ENCODE data around the gene PFAS.
"Not testable (repeated sequence)": the region's sequence is repeated elsewhere in the genome, so short reads cannot be mapped to it uniquely, and the experiment has no call there.

PFAS gene, protein sequence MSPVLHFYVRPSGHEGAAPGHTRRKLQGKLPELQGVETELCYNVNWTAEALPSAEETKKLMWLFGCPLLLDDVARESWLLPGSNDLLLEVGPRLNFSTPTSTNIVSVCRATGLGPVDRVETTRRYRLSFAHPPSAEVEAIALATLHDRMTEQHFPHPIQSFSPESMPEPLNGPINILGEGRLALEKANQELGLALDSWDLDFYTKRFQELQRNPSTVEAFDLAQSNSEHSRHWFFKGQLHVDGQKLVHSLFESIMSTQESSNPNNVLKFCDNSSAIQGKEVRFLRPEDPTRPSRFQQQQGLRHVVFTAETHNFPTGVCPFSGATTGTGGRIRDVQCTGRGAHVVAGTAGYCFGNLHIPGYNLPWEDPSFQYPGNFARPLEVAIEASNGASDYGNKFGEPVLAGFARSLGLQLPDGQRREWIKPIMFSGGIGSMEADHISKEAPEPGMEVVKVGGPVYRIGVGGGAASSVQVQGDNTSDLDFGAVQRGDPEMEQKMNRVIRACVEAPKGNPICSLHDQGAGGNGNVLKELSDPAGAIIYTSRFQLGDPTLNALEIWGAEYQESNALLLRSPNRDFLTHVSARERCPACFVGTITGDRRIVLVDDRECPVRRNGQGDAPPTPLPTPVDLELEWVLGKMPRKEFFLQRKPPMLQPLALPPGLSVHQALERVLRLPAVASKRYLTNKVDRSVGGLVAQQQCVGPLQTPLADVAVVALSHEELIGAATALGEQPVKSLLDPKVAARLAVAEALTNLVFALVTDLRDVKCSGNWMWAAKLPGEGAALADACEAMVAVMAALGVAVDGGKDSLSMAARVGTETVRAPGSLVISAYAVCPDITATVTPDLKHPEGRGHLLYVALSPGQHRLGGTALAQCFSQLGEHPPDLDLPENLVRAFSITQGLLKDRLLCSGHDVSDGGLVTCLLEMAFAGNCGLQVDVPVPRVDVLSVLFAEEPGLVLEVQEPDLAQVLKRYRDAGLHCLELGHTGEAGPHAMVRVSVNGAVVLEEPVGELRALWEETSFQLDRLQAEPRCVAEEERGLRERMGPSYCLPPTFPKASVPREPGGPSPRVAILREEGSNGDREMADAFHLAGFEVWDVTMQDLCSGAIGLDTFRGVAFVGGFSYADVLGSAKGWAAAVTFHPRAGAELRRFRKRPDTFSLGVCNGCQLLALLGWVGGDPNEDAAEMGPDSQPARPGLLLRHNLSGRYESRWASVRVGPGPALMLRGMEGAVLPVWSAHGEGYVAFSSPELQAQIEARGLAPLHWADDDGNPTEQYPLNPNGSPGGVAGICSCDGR (N-terminal part only)

DNA sequence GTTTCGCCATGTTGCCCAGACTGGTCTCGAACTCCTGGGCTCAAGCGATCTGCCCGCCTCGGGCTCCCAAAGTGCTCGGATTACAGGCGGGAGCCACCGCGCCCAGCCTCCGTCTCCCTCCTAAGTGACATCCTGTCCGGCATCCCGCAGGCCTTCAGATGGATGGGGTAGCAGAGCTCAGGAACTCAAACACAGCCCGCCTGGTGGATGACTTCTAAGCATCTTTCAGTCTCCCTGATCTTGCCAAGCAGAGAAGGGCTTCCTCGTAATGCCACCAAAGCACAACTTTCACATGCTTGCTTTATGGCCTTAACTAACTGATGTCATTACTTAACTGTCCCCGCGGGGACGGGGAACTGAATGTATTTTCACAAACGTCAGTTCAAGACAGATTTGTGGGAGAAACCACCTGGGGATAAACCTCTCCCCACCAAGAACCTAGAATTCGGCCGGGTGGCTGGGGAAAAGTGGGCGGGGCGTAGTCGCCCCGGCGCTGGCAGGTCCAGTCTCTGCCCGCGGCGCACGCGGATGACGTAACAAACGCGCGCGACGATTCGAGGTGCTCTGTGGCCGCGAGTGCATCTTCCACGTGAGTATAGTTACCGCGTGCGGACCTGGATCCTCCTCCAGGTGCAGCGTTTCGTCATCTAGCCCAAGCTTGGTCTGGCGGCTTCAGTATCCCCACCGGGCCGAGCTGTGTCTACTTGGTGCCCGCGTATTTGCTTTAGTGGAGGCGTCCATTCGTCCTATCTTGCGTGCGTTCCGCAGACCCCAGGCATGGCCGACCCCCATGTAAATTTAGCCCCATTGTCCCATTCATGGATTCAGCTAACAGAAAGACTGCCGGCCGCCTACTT lies at the start of gene PFAS:
Gene PFAS, plus strand, starts transcription at position 539 of the 857 bp plus-strand sequence. CDS start 4,649 bp downstream, outside the sequence.
- DNase-seq (ENCODE audit: low read depth): peak; percentile 96

DNA sequence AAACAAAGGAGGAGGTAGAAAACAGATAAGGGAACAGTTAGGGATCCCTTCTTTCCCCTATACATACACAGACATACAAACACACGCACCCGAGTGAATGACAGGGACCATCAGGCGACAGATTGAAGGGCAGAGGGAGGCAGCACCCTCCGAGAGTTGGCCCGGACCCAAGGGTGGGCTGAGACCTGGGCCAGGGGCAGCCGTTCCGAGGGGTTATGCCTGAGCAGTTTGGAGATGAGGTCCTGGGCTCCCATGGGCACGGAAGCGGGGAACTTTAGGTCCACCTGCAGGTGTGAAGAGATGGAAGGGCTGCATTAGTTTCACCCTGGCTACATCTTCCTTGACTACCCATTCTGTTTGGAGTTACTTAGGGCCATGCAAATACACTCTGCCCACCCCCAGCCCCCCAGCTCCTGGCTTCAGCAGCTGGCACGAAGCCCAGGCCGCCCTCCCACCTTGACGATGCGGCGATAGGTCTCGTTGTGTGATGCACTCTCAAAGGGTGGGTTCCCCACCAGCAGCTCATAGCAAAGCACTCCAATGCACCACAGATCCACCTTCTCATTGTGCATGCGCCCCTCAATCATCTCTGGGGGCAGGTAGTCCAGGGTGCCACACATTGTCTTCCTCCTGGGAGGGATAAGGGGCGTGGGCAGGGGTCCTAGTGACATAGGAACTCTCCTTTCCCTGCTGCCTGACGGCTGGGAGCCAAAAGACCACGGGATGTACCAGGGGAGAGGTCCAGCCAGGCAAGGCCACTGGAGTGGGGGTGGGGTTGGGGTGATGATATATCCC lies 44.1 kb upstream of the PFAS start:
- DNase-seq (ENCODE audit: low read depth): no peak

DNA sequence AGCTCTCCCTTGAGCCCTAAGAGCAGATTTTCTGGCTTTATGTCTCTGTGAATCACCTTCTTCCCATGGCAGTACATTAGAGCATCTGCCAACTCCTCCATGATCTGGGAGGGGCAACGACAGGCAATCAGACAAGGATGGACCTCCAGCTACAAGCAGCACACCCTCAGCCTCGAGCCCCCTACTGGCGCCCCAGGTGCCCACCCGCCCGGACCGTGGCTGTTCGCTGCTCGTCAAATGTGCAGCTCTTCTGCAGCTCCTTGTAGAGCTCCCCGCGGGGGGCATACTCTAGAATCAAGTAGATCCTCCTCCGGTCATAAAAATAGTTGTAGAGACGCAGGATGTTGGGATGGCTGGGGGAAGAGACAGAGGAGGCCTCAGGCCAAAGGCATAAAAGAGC lies 42.6 kb upstream of the PFAS start:
- no peak for DNase-seq (ENCODE audit: low read depth)

DNA sequence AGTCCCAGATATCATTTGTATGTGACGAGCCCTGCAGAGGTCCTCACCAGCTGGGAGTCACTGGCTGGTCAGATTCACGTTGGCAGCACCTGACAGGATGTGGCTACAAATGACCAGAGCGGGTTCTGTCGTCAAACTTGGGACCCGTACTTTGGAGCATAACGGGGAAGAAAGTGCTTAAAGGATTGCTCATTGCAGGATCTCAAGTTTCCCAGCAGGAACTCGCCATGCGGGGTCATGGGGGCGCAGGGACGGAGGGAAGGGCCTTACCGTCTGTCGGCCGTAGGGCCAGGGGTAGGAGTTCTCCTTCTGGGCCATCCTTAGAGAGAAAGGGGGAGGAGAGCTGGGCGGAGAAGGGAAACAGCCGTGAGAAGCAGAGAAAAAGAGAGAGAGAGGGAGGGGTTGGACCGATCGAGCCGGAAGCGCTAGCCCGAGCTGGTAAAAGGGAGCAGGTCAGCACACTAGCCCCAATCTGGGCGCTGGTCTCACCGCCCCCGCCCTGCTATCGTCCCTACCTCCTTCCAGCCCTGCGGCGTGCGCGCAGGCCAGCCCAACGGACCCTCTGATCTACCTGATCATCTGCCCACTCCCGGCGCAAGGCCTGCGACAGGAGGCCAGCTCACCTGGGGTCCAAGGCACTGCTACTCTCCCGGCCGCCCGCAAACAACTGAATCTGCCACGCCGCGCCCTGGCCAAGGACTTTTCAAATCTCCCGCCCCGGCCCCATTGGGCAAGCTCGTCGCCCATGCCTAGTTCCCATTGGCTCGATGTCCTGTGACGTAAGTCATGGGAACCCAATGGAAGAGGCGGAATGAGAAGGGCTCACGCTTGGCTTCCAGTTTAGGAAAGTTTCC lies 39.0 kb upstream of the PFAS start, which contains the start of gene AURKB:
Gene AURKB, minus strand, starts transcription at position 669 of the 854 bp plus-strand sequence. Its CDS starts 351 bp downstream, at position 318.
- peak; percentile 73 for DNase-seq (ENCODE audit: low read depth)

DNA sequence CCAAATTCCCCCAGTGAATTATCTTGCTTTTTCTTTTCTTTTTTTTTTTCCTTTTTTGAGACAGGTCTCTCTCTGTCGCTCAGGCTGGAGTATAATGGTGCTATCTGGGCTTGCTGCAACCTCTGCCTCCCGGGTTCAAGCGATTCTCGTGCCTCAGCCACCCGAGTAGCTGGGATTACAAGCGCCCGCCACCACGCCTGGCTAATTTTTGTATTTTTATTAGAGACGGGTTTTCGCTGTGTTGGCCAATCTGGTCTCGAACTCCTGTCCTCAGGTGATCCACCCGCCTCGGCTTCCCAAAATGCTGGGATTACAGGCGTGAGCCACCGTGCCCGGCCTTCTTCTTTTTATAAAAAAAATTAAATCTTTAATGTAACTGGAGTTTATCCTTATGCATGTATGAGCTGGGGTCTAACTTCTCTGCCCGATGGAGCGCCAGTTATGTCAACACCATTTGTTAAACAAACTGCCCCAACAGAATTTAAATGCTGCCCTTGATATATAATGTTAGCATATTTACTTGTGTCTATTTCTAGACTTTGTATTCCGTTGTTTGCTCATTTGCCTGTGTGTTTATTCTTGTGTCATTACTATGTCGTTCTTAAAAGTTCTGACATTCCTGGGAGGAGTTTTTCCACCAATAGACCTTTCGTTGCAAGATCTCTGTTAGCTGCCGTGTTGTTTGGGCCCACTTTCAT lies 38.2 kb upstream of the PFAS start:
- no peak for DNase-seq (ENCODE audit: low read depth)

DNA sequence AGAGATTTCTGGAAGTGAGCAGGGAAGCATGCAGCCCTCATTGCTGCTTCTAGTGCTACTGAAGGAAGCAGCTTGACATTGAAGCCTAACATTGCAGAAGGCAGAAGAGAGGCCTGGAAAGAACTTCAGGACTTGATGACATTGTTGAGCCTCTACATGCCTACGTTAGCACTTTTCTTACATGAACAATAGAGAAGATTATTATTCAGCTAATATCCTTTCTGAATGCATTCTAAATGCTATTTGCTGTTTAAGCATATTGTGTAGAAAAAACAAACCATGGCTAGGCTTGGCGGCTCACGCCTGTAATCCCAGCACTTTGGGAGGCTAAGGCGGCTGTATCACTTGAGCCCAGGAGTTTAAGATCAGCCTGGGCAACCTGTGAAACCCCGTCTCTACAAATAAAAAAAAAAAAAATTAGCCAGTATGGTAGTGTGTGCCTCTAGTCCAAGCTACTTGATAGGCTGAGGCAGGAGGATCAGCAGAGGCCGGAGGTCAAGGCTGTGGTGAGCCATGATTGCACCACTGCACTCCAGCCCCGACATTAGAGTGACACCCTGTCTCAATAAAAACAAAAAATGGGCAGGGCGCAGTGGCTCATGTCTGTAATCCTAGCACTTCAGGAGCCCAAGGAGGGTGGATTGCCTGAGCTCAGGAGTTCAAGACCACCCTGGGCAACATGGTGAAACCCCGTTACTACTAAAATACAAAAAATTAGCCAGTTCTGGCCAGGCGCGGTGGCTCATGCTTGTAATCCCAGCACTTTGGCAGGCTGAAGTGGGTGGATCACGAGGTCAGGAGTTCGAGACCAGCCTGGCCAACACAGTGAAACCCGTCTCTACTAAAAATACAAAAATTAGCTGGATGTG lies 36.5 kb upstream of the PFAS start:
- no peak for DNase-seq (ENCODE audit: low read depth)

DNA sequence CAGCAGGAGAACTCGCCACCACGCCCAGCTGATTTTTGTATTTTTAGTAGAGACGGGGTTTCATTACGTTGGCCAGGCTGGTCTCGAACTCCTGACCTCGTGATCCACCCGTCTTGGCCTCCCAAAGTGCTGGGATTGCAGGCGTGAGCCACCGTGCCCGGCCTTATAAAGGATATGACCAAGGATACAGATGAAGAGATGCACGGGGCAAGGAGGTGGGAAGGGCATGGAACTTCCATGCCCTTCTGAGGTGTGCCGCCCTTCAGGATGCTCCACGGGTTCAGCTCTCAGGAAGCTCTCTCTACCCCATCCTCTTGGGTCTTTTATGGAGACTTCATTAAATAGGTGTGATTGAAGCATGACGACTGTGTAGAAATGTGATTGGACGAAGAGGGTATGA lies 35.1 kb upstream of the PFAS start:
- not testable (repeated sequence) for DNase-seq (ENCODE audit: low read depth)

DNA sequence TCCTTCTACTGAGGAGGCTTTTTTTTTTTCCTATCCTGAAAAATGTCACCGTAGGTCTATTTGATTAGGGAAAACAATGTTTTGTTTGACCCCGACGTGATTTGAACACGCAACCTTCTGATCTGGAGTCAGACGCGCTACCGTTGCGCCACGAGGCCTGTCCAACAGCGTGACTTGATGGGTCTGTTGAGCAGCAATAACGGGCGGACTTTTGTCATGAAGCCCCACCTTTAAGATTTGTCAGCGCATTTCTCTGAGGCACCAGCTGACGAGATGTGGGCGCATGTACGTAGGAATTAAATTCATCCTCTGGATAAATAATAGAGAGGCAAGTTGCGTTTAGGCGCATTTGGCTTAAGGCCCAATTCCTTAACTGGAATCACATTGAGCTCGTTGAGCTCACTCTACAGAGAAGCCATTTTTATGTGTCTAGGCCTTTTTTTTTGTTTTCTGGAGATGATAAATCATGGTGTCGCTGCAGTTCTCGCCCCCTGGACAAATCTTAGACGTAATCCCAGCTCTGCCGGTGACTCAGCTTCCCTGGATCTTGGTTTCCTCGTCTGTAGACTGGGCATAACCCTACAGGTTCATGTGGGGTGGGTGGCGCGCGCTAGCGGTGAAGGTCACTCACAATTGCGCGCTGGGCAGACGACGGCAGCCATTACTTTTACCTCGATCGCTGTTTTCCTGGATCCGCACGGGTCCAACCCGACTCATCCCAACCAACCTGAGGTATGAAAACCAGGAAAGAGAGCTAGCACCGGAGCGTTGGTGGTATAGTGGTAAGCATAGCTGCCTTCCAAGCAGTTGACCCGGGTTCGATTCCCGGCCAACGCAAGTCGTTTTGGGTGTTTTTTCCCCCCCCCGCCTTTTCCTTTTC lies 28.1 kb upstream of the PFAS start:
- peak; percentile 73 for DNase-seq (ENCODE audit: low read depth)

DNA sequence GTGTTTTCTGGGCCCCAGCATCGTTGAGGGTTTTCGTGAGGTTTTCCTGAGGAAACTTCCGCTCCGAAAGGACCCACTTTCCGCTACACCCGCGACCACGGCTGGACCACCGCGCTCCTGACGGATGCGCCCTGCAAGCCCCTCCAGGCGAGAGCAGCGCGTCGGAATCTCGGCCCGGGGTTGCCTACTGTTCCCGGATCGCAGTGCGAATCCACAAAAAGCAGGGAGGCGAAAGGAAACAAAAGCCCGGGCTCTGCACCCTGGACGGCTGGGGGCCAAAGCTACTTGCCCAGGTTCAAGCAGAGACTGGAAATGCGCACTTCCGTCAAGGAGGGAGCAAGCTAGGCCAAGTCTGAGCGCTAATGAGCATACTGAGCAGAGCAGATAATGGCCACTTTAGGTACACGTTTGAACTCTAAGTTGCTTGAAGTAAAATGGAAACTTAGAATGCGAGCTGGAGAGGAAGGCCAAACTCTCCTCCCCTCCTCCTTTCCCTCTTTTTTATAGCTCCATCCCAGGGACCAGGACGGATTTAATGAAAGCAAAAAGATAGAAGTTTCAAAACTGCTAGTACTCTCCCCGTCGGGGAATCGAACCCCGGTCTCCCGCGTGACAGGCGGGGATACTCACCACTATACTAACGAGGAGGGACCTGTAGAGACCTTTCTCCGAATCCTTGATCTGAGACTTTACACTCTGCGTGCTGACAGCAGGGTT lies 27.3 kb upstream of the PFAS start:
- peak; percentile 72 for DNase-seq (ENCODE audit: low read depth)

DNA sequence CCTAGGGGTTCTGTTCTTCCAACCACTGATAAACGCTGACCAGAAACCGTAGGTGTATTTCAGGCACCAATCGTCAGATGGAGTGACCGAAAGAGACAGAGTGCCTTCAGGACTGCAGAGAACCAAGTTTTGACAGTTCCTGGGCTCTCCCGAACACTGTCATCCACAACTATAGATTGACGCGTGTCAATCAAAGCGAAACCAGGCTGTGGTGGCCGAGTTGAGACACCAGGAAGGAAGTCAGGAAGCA lies 26.8 kb upstream of the PFAS start:
- DNase-seq (ENCODE audit: low read depth): no peak

DNA sequence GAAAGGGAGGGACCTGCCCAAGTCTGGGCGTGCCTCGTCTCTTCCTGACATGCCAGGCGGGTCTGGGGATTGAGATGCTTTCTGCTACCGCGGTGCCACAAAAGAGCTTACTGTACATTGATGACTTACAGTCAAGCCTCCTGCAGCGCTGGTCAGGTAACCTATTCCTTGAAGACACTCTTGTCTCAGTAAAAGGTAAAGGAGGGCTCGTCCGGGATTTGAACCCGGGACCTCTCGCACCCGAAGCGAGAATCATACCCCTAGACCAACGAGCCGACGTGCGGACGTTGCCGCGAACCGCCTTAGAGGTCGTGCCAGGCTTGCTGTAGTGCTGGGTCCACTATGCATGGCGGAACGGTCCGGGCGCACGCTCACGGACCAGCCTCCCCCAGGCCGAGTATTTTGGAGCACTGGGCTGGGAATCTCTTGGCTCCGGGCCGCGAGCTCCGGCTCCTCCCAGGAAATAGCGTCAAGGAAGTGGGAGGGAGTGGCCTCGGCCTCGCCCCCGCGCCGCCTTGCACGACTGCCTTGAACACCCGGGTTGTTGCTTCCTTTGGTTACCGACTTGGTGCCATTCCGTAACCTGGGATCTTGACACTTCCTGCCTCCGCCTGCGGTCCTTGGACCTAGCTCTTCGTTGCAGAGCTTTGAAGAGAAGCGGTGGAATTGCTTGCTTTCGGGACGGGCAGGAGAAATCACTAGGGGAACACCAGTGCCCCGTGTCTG lies 26.3 kb upstream of the PFAS start:
- peak; percentile 83 for DNase-seq (ENCODE audit: low read depth)

DNA sequence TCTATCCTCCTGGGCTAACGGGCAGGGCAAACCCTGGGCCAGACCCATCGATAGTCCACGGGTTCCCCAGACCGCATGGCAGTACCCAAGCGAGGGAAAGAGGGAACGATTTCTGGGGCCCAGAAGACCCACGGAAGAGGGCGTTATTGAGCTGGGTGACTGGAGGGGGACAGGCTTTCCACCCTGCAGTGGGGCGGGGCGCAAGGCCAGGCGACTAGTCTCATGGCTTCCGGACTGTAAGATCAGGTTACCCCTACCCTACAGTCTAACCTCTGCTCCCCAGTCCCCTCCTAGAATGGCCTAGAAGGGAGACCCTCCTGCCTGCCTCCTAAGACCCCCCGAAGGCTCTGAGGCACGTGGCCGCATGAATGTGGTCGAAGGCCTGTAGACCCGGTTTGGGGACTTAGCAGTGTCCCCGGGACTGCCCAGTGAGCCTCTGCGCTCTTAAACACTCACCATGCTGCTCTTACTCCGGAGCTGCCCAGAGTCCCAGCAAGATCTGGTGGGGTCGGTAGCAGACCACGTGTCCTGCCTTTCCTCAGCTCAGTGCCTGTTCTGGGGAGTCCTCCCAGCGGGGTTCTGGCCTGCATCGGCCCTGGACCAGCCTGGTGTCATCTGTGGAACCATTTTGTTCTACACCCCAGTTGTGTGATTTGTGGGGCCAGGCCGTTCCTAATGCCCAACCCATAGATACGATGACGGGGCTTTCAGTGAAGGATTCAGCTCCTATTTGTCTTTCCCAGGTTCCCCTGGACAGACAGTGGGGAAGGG lies 25.5 kb upstream of the PFAS start:
- no peak for DNase-seq (ENCODE audit: low read depth)

DNA sequence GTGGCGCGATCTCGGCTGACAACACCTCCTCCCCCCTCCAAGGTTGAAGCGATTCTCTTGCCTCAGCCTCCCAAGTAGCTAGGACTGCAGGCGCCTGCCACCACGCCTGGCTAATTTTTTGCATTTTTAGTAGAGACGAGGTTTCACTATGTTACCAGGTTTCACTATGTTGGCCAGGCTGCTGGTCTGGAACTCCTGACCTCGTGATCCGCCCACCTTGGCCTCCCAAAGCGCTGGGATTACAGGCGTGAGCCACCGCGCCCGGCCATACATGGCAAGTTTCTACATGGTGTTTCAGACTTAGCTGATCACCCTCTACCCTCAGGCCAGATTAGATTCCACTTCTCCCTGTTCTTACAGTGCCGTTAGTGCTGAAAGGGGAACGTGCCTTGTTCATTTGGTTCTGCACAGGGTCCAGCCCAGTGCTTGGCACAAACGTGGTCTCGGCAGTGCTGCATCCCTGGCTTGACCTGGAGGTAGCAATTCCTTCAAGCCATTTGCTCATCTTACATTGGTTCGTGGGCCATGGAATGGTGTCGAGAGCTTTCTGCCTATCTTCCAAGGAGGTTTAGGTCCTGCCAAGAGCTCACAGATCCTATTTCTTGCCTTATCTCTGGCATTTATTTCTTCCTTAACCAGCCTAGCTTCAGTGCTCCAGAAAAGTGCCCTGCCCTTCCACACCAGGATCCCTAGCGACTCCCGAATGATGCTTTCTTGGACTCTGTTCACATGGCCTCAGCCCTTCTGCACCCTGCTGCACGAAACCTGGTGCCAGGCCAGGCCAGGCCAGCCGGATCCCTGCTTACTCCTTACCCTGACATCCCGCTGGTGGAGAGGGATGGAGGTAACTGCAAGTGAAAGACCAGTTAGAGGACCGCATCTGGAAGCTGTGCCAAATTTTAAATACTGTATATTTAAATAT lies 23.9 kb upstream of the PFAS start:
- no peak for DNase-seq (ENCODE audit: low read depth)

All from stimulated activated CD8-positive, alpha-beta memory T cell treated with anti-CD3 and anti-CD28 coated beads, Interleukin-12 subunit alpha, Interleukin-12 subunit beta, amount 100 ng/mL, for 4 hours (primary cell).